HG03520 (cell line): Measurements from ENCODE around the gene STK33.
A peak's percentile ranks its signal among the peaks of the same experiment; 100 is the strongest.

ENCODE experiments used
- ATAC-seq: cut with Tn5 transposase; IDR thresholded peaks from one replicate; pipeline ENCODE4 v1.9.1; 2021; ENCODE audit warnings: mild to moderate bottlenecking, moderate library complexity; ENCODE audit not compliant: unreplicated experiment

STK33 gene

GRCh38 chr11:8593935-8594909, at the start of gene STK33:
Gene STK33 (minus strand): TSS chr11:8594228. CDS start chr11:8474905, 119,323 bp downstream.
- peak; percentile 90 for ATAC-seq

- ATAC-seq: no peak
These were observed 48.3 kb upstream of the STK33 start for GRCh38 chr11:8642196-8642841.

- no peak for ATAC-seq
These were observed 47.3 kb upstream of the STK33 start for GRCh38 chr11:8641332-8641731.

- no peak for ATAC-seq
These were observed 46.4 kb upstream of the STK33 start for GRCh38 chr11:8640267-8640906.

- no peak for ATAC-seq
These were observed 45.6 kb upstream of the STK33 start for GRCh38 chr11:8639655-8640054.

- ATAC-seq: no peak
These were observed 44.3 kb upstream of the STK33 start for GRCh38 chr11:8638300-8638699.

GRCh38 chr11:8636127-8636526, 42.1 kb upstream of the STK33 start:
- no peak for ATAC-seq

- ATAC-seq: no peak
These were observed 40.5 kb upstream of the STK33 start for GRCh38 chr11:8634498-8634897.

- ATAC-seq: no peak
These were observed 37.5 kb upstream of the STK33 start for GRCh38 chr11:8631395-8632118.

- no peak for ATAC-seq
These were observed 30.7 kb upstream of the STK33 start for GRCh38 chr11:8624698-8625097.

GRCh38 chr11:8621147-8621546, 27.1 kb upstream of the STK33 start:
- no peak for ATAC-seq

- ATAC-seq: no peak
These were observed 23.0 kb upstream of the STK33 start for GRCh38 chr11:8617063-8617462.

GRCh38 chr11:8615291-8616032, 21.4 kb upstream of the STK33 start:
- ATAC-seq: no peak

- no peak for ATAC-seq
These were observed 20.5 kb upstream of the STK33 start for GRCh38 chr11:8614497-8614896.

- no peak for ATAC-seq
These were observed 19.0 kb upstream of the STK33 start for GRCh38 chr11:8613036-8613435.

GRCh38 chr11:8612522-8612921, 18.5 kb upstream of the STK33 start:
- ATAC-seq: no peak

GRCh38 chr11:8610532-8611116, 16.6 kb upstream of the STK33 start:
- ATAC-seq: no peak

- no peak for ATAC-seq
These were observed 14.6 kb upstream of the STK33 start for GRCh38 chr11:8608652-8609051.

GRCh38 chr11:8605971-8606563, 12.0 kb upstream of the STK33 start:
- no peak for ATAC-seq
